ENCODE data around the gene SH2D7. TPM values are rescaled to one million over a fixed set of nuclear protein-coding genes. Genes with fewer than 3 reads are reported as not detected.

Gene SH2D7
- total RNA-seq (not detected), polyA plus RNA-seq (not detected)
- long read RNA-seq, donor 1, result 0 reads
- long read RNA-seq, donor 2, result 0 reads
- long read RNA-seq, donor 3, result 0 reads

DNA sequence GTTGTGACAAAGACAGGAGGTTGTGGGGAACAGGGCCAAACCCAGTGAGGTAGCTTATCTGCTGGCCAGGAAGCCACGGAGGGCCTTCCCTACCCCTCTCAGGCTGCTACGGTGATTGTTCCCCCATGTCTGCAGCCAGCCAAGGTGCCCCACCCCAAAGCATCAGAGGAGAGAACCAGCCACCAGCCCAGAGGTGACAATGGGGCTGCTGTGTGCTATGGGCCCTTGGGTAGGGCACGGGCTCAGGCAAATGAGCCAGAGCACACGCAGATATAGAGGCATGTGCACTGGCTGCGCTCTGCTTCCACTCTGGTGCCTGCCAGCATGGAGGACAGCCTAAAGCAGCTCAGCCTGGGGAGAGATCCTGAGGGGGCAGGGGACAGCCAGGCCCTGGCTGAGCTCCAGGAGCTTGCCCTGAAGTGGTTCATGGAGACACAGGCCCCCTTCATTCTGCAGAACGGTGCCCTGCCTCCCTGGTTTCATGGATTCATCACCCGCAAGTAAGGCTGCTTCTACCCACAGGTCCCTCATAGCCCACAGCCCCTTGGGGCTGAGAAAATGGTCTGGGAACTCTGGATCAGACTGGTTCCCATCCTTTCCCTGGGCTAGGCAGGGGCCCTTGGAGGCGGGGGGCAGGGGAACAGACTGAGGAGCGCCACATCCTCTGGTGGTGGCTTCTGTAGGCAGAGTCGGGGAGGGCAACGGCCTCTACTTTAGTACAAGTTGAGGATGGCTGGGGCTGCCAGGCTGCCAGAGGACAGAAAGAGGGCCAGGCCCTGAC is at the start of gene SH2D7:
Gene SH2D7 (plus strand): TSS at position 301 of the 781 bp plus-strand sequence. CDS start 24 bp downstream, at position 325.
- peak within 1 kb of the TSS in 3 of 10 donors; percentile 18 to 58 (median 30) for H3K27ac ChIP-seq
- no peak for DNase-seq
- intact Hi-C loops (cut with DNase I), result loop anchor here in 2 of 10 donors (5.0 kb wide), 2 partner anchors 40 to 90 kb away; no protein-coding TSS in a partner anchor
- H3K4me1 ChIP-seq, result peaks cover 10 to 33% (median 25%) of the 10 kb centered on the region in 9 donors
- TF ChIP-seq, protein P1, sequence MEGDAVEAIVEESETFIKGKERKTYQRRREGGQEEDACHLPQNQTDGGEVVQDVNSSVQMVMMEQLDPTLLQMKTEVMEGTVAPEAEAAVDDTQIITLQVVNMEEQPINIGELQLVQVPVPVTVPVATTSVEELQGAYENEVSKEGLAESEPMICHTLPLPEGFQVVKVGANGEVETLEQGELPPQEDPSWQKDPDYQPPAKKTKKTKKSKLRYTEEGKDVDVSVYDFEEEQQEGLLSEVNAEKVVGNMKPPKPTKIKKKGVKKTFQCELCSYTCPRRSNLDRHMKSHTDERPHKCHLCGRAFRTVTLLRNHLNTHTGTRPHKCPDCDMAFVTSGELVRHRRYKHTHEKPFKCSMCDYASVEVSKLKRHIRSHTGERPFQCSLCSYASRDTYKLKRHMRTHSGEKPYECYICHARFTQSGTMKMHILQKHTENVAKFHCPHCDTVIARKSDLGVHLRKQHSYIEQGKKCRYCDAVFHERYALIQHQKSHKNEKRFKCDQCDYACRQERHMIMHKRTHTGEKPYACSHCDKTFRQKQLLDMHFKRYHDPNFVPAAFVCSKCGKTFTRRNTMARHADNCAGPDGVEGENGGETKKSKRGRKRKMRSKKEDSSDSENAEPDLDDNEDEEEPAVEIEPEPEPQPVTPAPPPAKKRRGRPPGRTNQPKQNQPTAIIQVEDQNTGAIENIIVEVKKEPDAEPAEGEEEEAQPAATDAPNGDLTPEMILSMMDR (IDR thresholded peaks at IDR 0.05), result no peak
- peak; percentile 41 to 86 (median 70) for ATAC-seq
- H3K27me3 ChIP-seq, result no peaks in the 10 kb centered on the region
- WGBS, 2 donors, result 61 to 65% methylated on average over 11 of the region's 11 CpGs
- H3K4me3 ChIP-seq, result no peak within 1 kb of the TSS
- no peaks in the 10 kb centered on the region for H3K36me3 ChIP-seq
- H3K9me3 ChIP-seq, result no peaks in the 10 kb centered on the region

DNA sequence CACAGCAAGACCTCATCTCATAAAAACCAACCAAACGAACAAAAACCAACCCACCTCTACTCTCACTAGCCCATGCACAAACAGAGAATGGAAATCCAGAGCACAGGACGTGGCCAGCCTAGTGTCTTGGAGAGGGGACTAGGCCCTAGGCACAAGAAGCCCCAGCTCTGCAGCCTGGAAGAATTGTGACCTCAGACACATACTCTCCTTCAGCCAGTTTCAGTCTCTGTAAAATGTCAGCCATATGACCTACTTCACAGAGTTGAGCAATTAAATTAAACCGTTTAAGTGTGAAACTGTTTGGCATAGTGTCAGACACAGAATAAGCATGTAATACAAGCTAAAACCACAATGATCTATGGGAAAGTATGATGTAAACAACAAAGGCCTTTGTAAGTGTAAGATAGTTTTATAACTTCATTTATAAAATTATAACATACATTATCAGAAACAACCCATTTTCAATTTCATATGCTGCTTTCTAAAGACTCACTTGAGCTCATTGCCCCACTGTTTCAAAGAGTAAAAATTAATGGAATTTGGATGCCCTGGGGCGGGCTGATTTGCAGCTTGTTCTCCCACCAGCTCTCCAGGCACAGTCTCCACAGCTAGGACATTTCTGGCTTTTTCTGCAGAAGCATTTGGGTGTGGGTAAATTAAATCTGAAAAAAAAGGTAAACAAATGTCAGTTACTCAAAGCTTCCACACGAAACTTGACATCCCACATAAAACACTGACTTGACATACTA is 47.8 kb upstream of the SH2D7 start:
- Histone ChIP-seq H3K27ac (peak overlapping the region in 1 of 10 donors; percentile 57), H3K4me3 (no peak overlapping the region), H3K27me3 (no peaks in the 10 kb centered on the region), H3K4me1 (peaks cover 16 to 81% (median 33%) of the 10 kb centered on the region in 9 donors), H3K9me3 (no peaks in the 10 kb centered on the region), H3K36me3 (peaks cover 0 to 54% (median 18%) of the 10 kb centered on the region in 9 donors)
- intact Hi-C loops (cut with DNase I), result no loop called here
- TF ChIP-seq, protein P1 (IDR thresholded peaks at IDR 0.05), result no peak
- ATAC-seq (no peak), DNase-seq (no peak)
- 80 to 84% methylated on average over 5 of the region's 5 CpGs for WGBS, 2 donors

DNA sequence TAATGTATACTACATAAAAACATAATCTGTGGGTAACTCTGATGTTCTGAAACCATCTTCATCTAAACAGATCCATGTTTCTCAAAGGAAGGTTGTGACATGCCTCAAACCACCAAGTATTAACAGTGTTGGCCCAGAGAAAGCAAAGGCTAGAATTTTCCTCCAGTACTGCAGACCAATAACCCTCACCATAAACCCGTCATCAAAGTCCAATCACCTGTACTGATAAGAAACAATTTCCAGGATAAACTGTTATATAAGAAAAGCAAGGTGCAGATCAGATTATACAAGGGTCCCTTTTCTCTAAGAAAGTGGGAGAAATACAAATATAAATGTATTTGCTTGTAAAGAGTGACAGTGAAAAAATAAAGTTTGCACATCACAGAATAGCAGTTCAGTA is 47.2 kb upstream of the SH2D7 start:
- Histone ChIP-seq H3K27ac (peak overlapping the region in 1 of 10 donors; percentile 57), H3K27me3 (no peaks in the 10 kb centered on the region), H3K36me3 (peaks cover 0 to 50% (median 18%) of the 10 kb centered on the region in 9 donors), H3K9me3 (no peaks in the 10 kb centered on the region), H3K4me3 (no peak overlapping the region), H3K4me1 (peaks cover 17 to 81% (median 39%) of the 10 kb centered on the region in 9 donors)
- DNase-seq, result no peak
- 93 to 95% methylated on average over 1 of the region's 1 CpG for WGBS, 2 donors
- intact Hi-C loops (cut with DNase I), result no loop called here
- TF ChIP-seq, protein P1 (IDR thresholded peaks at IDR 0.05), result no peak
- no peak for ATAC-seq

DNA sequence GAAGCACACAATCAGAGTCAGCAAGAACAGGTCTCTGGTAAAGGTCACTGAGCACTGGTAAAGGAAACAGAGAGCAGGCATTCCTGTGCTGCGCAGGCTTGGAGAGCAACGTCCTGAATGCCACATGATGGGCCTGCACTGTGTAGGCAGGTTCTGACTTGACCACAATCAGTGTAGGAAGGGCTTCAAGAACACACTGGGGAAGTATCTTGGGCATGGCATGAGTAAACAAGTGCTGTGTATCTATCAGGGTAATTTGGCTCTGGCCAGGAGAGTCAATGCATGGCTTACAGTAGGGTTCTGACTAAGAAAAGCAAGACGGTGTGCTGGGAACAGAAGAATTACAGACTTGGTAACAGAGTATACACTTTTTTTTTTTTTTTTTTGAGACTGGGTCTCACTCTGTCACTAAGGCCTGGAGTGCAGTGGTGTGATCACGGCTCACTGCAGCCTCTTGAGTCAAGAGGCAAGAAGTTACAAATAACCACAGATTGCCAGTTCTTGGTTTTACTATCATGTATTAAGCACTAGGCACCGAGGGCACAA is 45.5 kb upstream of the SH2D7 start:
- Histone ChIP-seq H3K27me3 (no peaks in the 10 kb centered on the region), H3K4me3 (no peak overlapping the region), H3K4me1 (peaks cover 18 to 83% (median 56%) of the 10 kb centered on the region in 9 donors), H3K36me3 (peaks cover 0 to 45% (median 18%) of the 10 kb centered on the region in 9 donors), H3K27ac (peak overlapping the region in 9 of 10 donors; percentile 46 to 87 (median 76)), H3K9me3 (no peaks in the 10 kb centered on the region)
- WGBS, 2 donors, result 87 to 90% methylated on average over 5 of the region's 5 CpGs
- no peak for DNase-seq
- intact Hi-C loops (cut with DNase I), result no loop called here
- TF ChIP-seq, protein P1 (IDR thresholded peaks at IDR 0.05), result no peak
- ATAC-seq, result peak in 1 of 8 donors; percentile 15

Measured in heart right ventricle (tissue), 16 donors.